ENCODE results near the gene METTL9. TPM values are rescaled to one million over a fixed set of nuclear protein-coding genes. Genes with fewer than 3 reads are reported as not detected.

METTL9 gene
- total and polyA plus RNA-seq, 2 of the 4 experiments (the other 2 are of a cell fraction), result 54.8 to 95.5 TPM

GRCh38 chr16:21622545-21622944 lies 23.2 kb downstream of the METTL9 start:
- H3K18ac ChIP-seq (ENCODE audit: low read depth, low read length), result no peak overlapping the region
- intact Hi-C loops (cut with micrococcal nuclease) (no loop called here), dilution Hi-C loops (cut with HindIII; ENCODE audit: low sequenced_read_pairs, unreplicated experiment) (no loop called here), in situ Hi-C loops (cut with MboI; ENCODE audit: low sequenced_read_pairs) (no loop called here)
- no peak overlapping the region for H2BK20ac ChIP-seq (ENCODE audit: low read depth, low read length)
- H2BK120ac ChIP-seq (ENCODE audit: low read depth, low read length), result no peak overlapping the region
- no TSS peak for BruUV-seq (replicated peaks)
- no peak overlapping the region for H4K91ac ChIP-seq (ENCODE audit: insufficient read depth, low read depth, low read length)
- no peak overlapping the region for H2AFZ ChIP-seq (replicated peaks; ENCODE audit: low read length, poor library complexity)
- no peak overlapping the region for H2BK5ac ChIP-seq (ENCODE audit: low read depth, low read length, poor library complexity, severe bottlenecking)
- peaks cover 23 to 43% of the 10 kb centered on the region in 2 experiments for H3K79me1 ChIP-seq (ENCODE audit: low read depth in 1 of 2, low read length in 2 of 2)
- no peaks in the 10 kb centered on the region for H4K20me1 ChIP-seq (ENCODE audit: insufficient read depth, low read length)
- no peak overlapping the region for H3K9ac ChIP-seq (ENCODE audit: low read depth, low read length)
- no peak overlapping the region for H3K4ac ChIP-seq (ENCODE audit: low read depth, low read length)
- H3K27me3 ChIP-seq (ENCODE audit: control insufficient read depth, insufficient read depth, low read length), result no peaks in the 10 kb centered on the region
- no CpG with 5 or more reads among the region's 1 CpG for WGBS, 2 experiments (ENCODE audit: extremely low coverage in 2 of 2, insufficient read length in 1 of 2)
- DNase-seq (no peak), ATAC-seq (ENCODE audit: low read depth) (no peak)
- no peak overlapping the region for H2AK5ac ChIP-seq (ENCODE audit: low read depth, low read length)
- no peaks in the 10 kb centered on the region for H3K9me3 ChIP-seq (ENCODE audit: control insufficient read depth, insufficient read depth, low read length)
- no peak overlapping the region for H3K4me3 ChIP-seq (ENCODE audit: insufficient read depth, low read depth, low read length)
- ChIA-PET POLR2A (ENCODE audit: unreplicated experiment) (no interaction called here), CTCF (interaction anchor here (0.7 kb wide), 1 partner anchor 18 kb away, joined by 3 read pairs; no protein-coding TSS in a partner anchor)
- peaks cover 4% of the 10 kb centered on the region; the same call in 1 of the 2 replicates for H3K4me1 ChIP-seq (ENCODE audit: control insufficient read depth, insufficient read depth, low read length)
- no peak overlapping the region for H3K14ac ChIP-seq (replicated peaks; ENCODE audit: low read depth, low read length)
- H3K23ac ChIP-seq (ENCODE audit: low read depth, low read length), result no peak overlapping the region
- H4K5ac ChIP-seq (ENCODE audit: low read depth, low read length), result no peak overlapping the region
- no peak overlapping the region for H2BK15ac ChIP-seq (ENCODE audit: low read depth, low read length)
- H2AK9ac ChIP-seq (replicated peaks; ENCODE audit: low read depth, low read length, poor library complexity), result no peak overlapping the region
- H3K4me2 ChIP-seq (ENCODE audit: low read depth, low read length), result no peak overlapping the region
- H3K27ac ChIP-seq (ENCODE audit: insufficient read depth, low read length), result no peak overlapping the region
- no peak overlapping the region for H3K56ac ChIP-seq (ENCODE audit: extremely low read depth, insufficient read depth, low read length)
- no peak for TF ChIP-seq SMC3 (IDR thresholded peaks at IDR 0.05; ENCODE audit: low read depth, low read length)
- no peak for TF ChIP-seq CEBPB (IDR thresholded peaks at IDR 0.05; ENCODE audit: low read depth, low read length)
- TF ChIP-seq RCOR1 (IDR thresholded peaks at IDR 0.05; ENCODE audit: insufficient replicate concordance, low read length), result no peak
- TF ChIP-seq MAZ (IDR thresholded peaks at IDR 0.05; ENCODE audit: borderline replicate concordance, low read depth, low read length), result no peak
- no peak for TF ChIP-seq FOS (IDR thresholded peaks at IDR 0.05; ENCODE audit: low read depth, low read length)
- TF ChIP-seq MAFK (IDR thresholded peaks at IDR 0.05; ENCODE audit: low read depth, low read length), result no peak
- no peak for TF ChIP-seq RFX5 (IDR thresholded peaks at IDR 0.05; ENCODE audit: low read depth, low read length)
- TF ChIP-seq NFE2L2 (IDR thresholded peaks at IDR 0.05; ENCODE audit: low read depth, low read length), result no peak
- H4K8ac ChIP-seq (ENCODE audit: low read depth in 2 of 2, low read length in 2 of 2), result no peak overlapping the region
- H3K36me3 ChIP-seq (ENCODE audit: control insufficient read depth, insufficient read depth, low read length), result peaks cover 5% of the 10 kb centered on the region
- no peaks in the 10 kb centered on the region for H3K9me1 ChIP-seq (ENCODE audit: insufficient read depth, low read length)
